Body of pancreas (tissue), 4 donors: ENCODE measurements around the gene ADIPOQ.
"Not testable (repeated sequence)": the region's sequence is repeated elsewhere in the genome, so short reads cannot be mapped to it uniquely, and the experiment has no call there.

ENCODE experiments used
- CTCF ChIP-seq, 7 experiments: fragments of 450-650 bp in 4 of 7; fragments of 200-600 bp in 3 of 7; sonication (generic) in 3 of 7; IDR thresholded peaks; one replicate each; pipeline ENCODE4 v1.5.1; 2016 to 2019; ENCODE audit warnings: antibody characterized with exemption in 7 of 7
- POLR2A ChIP-seq, 3 donors: fragments of 450-650 bp; IDR thresholded peaks; one replicate each; pipeline ENCODE4 v1.6.1; 2016; ENCODE audit warnings: antibody characterized with exemption in 3 of 3, mild to moderate bottlenecking in 2 of 3

- not testable (repeated sequence) for TF ChIP-seq POLR2A, CTCF (IDR thresholded peaks at IDR 0.05)
Measured at GRCh38 chr3:186874216-186874615, 31.7 kb downstream of the ADIPOQ start.
